ENCODE data around the gene SOCS7.

Gene SOCS7

GRCh38 chr17:38379448-38379847 lies 27.8 kb downstream of the SOCS7 start:
- no peak for TF ChIP-seq CTCF (IDR thresholded peaks at IDR 0.05; ENCODE audit: low read length)
- TF ChIP-seq EZH2phosphoT487 (IDR thresholded peaks at IDR 0.05; ENCODE audit: low read length) = no peak
- TF ChIP-seq EZH2 (optimal IDR thresholded peaks at IDR 0.05; ENCODE audit: low read depth, low read length) = no peak
- no peaks in the 10 kb centered on the region for H4K20me1 ChIP-seq (ENCODE audit: insufficient read depth, low read length)
- H3K9me2 ChIP-seq (replicated peaks; ENCODE audit: insufficient read depth, low read length) = no peaks in the 10 kb centered on the region
- no peak overlapping the region for H2AFZ ChIP-seq (ENCODE audit: low read length)
- no peaks in the 10 kb centered on the region for H3K36me3 ChIP-seq (replicated peaks; ENCODE audit: insufficient read depth, low read length)
- no peak overlapping the region for H3K9ac ChIP-seq (ENCODE audit: low read length)
- no peak overlapping the region for H3K27ac ChIP-seq (ENCODE audit: low read length)
- no peak for DNase-seq
- no peaks in the 10 kb centered on the region for H3F3A ChIP-seq (ENCODE audit: insufficient read depth, low read length)
- H3K4me1 ChIP-seq (ENCODE audit: low read length) = no peaks in the 10 kb centered on the region
- no peaks in the 10 kb centered on the region for H3K9me3 ChIP-seq (replicated peaks; ENCODE audit: insufficient read depth, low read length)
- no peak overlapping the region for H3K4me2 ChIP-seq (ENCODE audit: low read depth, low read length)
- no peaks in the 10 kb centered on the region for H3K79me2 ChIP-seq (ENCODE audit: low read length)
- no peaks in the 10 kb centered on the region for H3K27me3 ChIP-seq (replicated peaks; ENCODE audit: insufficient read depth, low read length)
- H3K4me3 ChIP-seq (ENCODE audit: low read length) = no peak overlapping the region

- no peak for DNase-seq
- Histone ChIP-seq H3K4me2 (ENCODE audit: low read depth, low read length) (no peak overlapping the region), H3K4me3 (ENCODE audit: low read length) (no peak overlapping the region), H3K27ac (ENCODE audit: low read length) (no peak overlapping the region), H3K27me3 (replicated peaks; ENCODE audit: insufficient read depth, low read length) (no peaks in the 10 kb centered on the region), H3K79me2 (ENCODE audit: low read length) (no peaks in the 10 kb centered on the region), H3K36me3 (replicated peaks; ENCODE audit: insufficient read depth, low read length) (no peaks in the 10 kb centered on the region), H3K9me3 (replicated peaks; ENCODE audit: insufficient read depth, low read length) (no peaks in the 10 kb centered on the region), H4K20me1 (ENCODE audit: insufficient read depth, low read length) (no peaks in the 10 kb centered on the region), H3K4me1 (ENCODE audit: low read length) (no peaks in the 10 kb centered on the region), H2AFZ (ENCODE audit: low read length) (no peak overlapping the region), H3K9ac (ENCODE audit: low read length) (no peak overlapping the region), H3F3A (ENCODE audit: insufficient read depth, low read length) (no peaks in the 10 kb centered on the region), H3K9me2 (replicated peaks; ENCODE audit: insufficient read depth, low read length) (no peaks in the 10 kb centered on the region)
- TF ChIP-seq EZH2phosphoT487 (IDR thresholded peaks at IDR 0.05; ENCODE audit: low read length) = no peak
- no peak for TF ChIP-seq CTCF (IDR thresholded peaks at IDR 0.05; ENCODE audit: low read length)
- TF ChIP-seq EZH2 (optimal IDR thresholded peaks at IDR 0.05; ENCODE audit: low read depth, low read length) = no peak
These were observed 43.4 kb downstream of the SOCS7 start for GRCh38 chr17:38395090-38395489.

DNA sequence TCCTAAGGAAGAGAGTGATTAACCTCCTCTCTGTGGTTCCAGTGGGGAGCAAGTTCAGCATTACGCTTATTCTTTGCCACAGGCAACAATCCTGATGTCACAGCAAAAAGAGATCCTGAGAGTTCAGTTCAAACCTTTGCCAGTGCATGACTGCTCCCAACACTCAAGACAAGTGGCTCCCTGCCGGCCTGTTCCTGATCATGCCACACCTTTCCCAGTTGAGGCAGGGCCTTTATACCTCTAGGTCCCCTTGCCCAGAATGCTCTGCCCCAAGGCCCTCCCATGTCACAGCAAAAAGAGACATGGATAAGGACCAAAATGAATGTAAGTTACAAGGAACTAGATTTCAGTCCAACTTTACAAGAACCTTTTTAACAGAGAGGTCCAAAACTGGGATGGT lies 45.6 kb downstream of the SOCS7 start:
- Histone ChIP-seq H3K79me2 (ENCODE audit: low read length) (no peaks in the 10 kb centered on the region), H3K9ac (ENCODE audit: low read length) (no peak overlapping the region), H4K20me1 (ENCODE audit: insufficient read depth, low read length) (no peaks in the 10 kb centered on the region), H3K9me3 (replicated peaks; ENCODE audit: insufficient read depth, low read length) (no peaks in the 10 kb centered on the region), H2AFZ (ENCODE audit: low read length) (no peak overlapping the region), H3K4me2 (ENCODE audit: low read depth, low read length) (no peak overlapping the region), H3K27me3 (replicated peaks; ENCODE audit: insufficient read depth, low read length) (no peaks in the 10 kb centered on the region), H3K36me3 (replicated peaks; ENCODE audit: insufficient read depth, low read length) (no peaks in the 10 kb centered on the region), H3K27ac (ENCODE audit: low read length) (no peak overlapping the region), H3F3A (ENCODE audit: insufficient read depth, low read length) (no peaks in the 10 kb centered on the region), H3K4me1 (ENCODE audit: low read length) (no peaks in the 10 kb centered on the region), H3K4me3 (ENCODE audit: low read length) (no peak overlapping the region), H3K9me2 (replicated peaks; ENCODE audit: insufficient read depth, low read length) (no peaks in the 10 kb centered on the region)
- no peak for DNase-seq
- TF ChIP-seq CTCF (IDR thresholded peaks at IDR 0.05; ENCODE audit: low read length) (no peak), EZH2phosphoT487 (IDR thresholded peaks at IDR 0.05; ENCODE audit: low read length) (no peak), EZH2 (optimal IDR thresholded peaks at IDR 0.05; ENCODE audit: low read depth, low read length) (no peak)
